Mesothelial cell of epicardium (in vitro differentiated cells): Measurements from ENCODE around the gene ERAP2. TPM values are rescaled to one million over a fixed set of nuclear protein-coding genes. Genes with fewer than 3 reads are reported as not detected.

ENCODE experiments used
- DNase-seq, 2 experiments: peaks; one replicate each; pipeline ENCODE4 v3.0.0; 2021; ENCODE audit warnings: low spot score in 2 of 2; ENCODE audit not compliant: unreplicated experiment in 2 of 2
- H3K27ac Mint-ChIP-seq: 2 replicates; pipeline ENCODE4 v1.8.0; 2021; ENCODE audit warnings: mixed read lengths
- H3K27me3 Mint-ChIP-seq: 2 replicates; pipeline ENCODE4 v1.8.0; 2021; ENCODE audit warnings: low read depth, mixed read lengths
- H3K36me3 Mint-ChIP-seq: 2 replicates; pipeline ENCODE4 v1.8.0; 2021; ENCODE audit warnings: mixed read lengths
- H3K4me1 Mint-ChIP-seq: 2 replicates; pipeline ENCODE4 v1.8.0; 2021; ENCODE audit warnings: mixed read lengths
- H3K4me3 Mint-ChIP-seq: 2 replicates; pipeline ENCODE4 v1.8.0; 2021; ENCODE audit warnings: mild to moderate bottlenecking, moderate library complexity, mixed read lengths
- H3K9me3 Mint-ChIP-seq: 2 replicates; pipeline ENCODE4 v1.8.0; 2021; ENCODE audit warnings: mixed read lengths
- CTCF ChIP-seq: fragments of 200-600 bp; sonication (generic); IDR thresholded peaks from one replicate; pipeline ENCODE4 v1.5.0; 2021; ENCODE audit warnings: antibody characterized with exemption; ENCODE audit not compliant: unreplicated experiment
- total RNA-seq: library from RNA; stranded (reverse); gene quantifications from 3 replicates; pipeline ENCODE4 v1.2.1, GENCODE V29; 2021

The ERAP2 gene
- total RNA-seq, 1 donor from 2014 or later, result 0.74 TPM

GRCh38 chr5:96902876-96903275, 26.6 kb downstream of the ERAP2 start:
- Mint-ChIP-seq H3K27ac (no peak overlapping the region), H3K4me1 (no peaks in the 10 kb centered on the region), H3K36me3 (no peaks in the 10 kb centered on the region), H3K9me3 (no peaks in the 10 kb centered on the region), H3K4me3 (no peak overlapping the region), H3K27me3 (no peaks in the 10 kb centered on the region)
- no peak for TF ChIP-seq CTCF
- DNase-seq, result no peak

DNA sequence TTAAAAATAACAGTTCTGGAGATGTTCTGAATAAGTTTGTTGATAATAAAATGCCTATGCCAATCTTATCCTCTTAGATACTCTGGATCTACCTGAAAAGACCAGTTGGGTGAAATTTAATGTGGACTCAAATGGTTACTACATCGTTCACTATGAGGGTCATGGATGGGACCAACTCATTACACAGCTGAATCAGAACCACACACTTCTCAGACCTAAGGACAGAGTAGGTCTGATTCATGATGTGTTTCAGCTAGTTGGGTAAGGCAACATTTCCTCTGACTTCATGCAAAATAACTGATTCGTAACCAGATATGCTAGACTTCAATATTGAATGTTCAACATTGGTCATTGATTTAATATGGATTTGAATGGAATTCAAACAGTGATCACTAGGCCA, 27.0 kb downstream of the ERAP2 start:
- H3K9me3 Mint-ChIP-seq, result no peaks in the 10 kb centered on the region
- no peaks in the 10 kb centered on the region for H3K36me3 Mint-ChIP-seq
- H3K4me3 Mint-ChIP-seq, result no peak overlapping the region
- no peak overlapping the region for H3K27ac Mint-ChIP-seq
- DNase-seq, result no peak
- no peaks in the 10 kb centered on the region for H3K27me3 Mint-ChIP-seq
- TF ChIP-seq CTCF, result no peak
- H3K4me1 Mint-ChIP-seq, result no peaks in the 10 kb centered on the region

DNA sequence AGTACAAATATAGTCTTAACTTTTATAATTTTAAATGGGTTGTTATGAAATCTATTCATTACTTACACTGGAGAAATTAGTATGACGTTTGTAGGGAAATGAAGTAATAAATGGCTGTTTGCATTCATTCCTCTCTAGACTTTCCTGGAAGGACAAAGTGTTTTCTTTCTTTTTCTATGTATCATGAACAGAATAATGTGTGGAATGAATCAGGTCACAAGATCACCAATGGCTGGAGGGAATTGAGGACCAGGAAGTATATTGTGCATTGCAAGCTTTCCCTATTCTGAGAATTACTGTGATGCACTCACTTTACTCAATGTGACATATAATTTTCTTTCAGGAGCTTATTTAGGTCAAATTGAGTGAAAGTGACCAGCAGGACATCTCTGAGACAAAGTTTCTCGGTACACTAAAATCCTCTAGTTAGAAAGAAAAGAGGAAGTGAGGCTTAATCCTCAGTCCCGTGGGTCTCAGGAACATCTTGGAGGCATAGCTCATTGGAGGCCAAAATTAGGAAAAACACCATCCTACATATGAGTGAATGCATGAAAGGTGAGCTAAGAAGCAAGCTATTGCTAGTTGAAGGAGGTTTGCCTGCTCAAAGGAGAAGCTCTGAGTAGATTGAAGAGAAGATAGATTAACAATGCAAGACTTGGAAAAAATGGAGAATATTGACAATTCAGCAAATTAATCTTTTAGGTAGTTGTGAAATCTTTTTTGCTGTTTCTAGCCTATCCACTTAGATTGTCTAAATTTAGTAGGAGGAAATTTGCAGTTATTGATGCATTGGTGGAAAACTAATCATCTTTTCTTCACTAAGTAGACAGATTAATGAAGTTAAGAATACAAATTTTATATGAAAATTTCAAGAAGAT, 28.0 kb downstream of the ERAP2 start:
- TF ChIP-seq CTCF, result no peak
- H3K27ac Mint-ChIP-seq, result no peak overlapping the region
- no peaks in the 10 kb centered on the region for H3K9me3 Mint-ChIP-seq
- no peaks in the 10 kb centered on the region for H3K36me3 Mint-ChIP-seq
- no peaks in the 10 kb centered on the region for H3K27me3 Mint-ChIP-seq
- no peak overlapping the region for H3K4me3 Mint-ChIP-seq
- no peak for DNase-seq
- H3K4me1 Mint-ChIP-seq, result no peaks in the 10 kb centered on the region

GRCh38 chr5:96905864-96906263, 29.6 kb downstream of the ERAP2 start:
- Mint-ChIP-seq H3K27me3 (no peaks in the 10 kb centered on the region), H3K36me3 (no peaks in the 10 kb centered on the region), H3K27ac (no peak overlapping the region), H3K4me3 (no peak overlapping the region), H3K4me1 (no peaks in the 10 kb centered on the region), H3K9me3 (no peaks in the 10 kb centered on the region)
- no peak for TF ChIP-seq CTCF
- no peak for DNase-seq

- Mint-ChIP-seq H3K9me3 (no peaks in the 10 kb centered on the region), H3K27me3 (no peaks in the 10 kb centered on the region), H3K4me3 (no peak overlapping the region), H3K36me3 (no peaks in the 10 kb centered on the region), H3K4me1 (peaks cover under 1% of the 10 kb centered on the region), H3K27ac (no peak overlapping the region)
- no peak for TF ChIP-seq CTCF
- no peak for DNase-seq
These were observed 32.7 kb downstream of the ERAP2 start for GRCh38 chr5:96909003-96909402.

DNA sequence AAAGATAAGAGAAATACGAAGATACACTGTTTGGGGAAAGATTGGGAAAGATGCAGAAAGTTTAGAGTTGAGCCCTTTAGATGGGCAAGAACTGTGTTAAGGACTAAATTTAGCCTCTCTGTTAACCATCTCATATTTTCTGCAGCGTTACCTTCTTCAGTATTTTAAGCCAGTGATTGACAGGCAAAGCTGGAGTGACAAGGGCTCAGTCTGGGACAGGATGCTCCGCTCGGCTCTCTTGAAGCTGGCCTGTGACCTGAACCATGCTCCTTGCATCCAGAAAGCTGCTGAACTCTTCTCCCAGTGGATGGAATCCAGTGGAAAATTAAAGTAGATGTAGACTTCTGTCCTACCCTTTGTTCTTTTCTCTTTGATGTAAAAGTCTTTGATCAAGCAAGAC, 33.1 kb downstream of the ERAP2 start:
- no peak overlapping the region for H3K27ac Mint-ChIP-seq

More for the DNA sequence above, 33.1 kb downstream of the ERAP2 start:
- Mint-ChIP-seq H3K4me1 (peaks cover 3% of the 10 kb centered on the region), H3K4me3 (no peak overlapping the region), H3K27me3 (no peaks in the 10 kb centered on the region), H3K9me3 (no peaks in the 10 kb centered on the region), H3K36me3 (no peaks in the 10 kb centered on the region)
- DNase-seq, result no peak
- TF ChIP-seq CTCF, result no peak
